GM12874 (cell line): ENCODE data around the gene KCTD7.

Experiments used
- CTCF ChIP-seq: IDR thresholded peaks from 2 replicates; pipeline ENCODE4 v1.5.1; 2011; ENCODE audit warnings: low read depth, mild to moderate bottlenecking, control low read depth, low read length, moderate library complexity; ENCODE audit not compliant: insufficient read depth

Gene KCTD7

GRCh38 chr7:66609176-66609575, 19.5 kb upstream of the KCTD7 start:
- TF ChIP-seq CTCF: no peak

- no peak for TF ChIP-seq CTCF
Observed at GRCh38 chr7:66615699-66616098, 13.0 kb upstream of the KCTD7 start.

GRCh38 chr7:66617295-66617694, 11.4 kb upstream of the KCTD7 start:
- TF ChIP-seq CTCF: no peak

- TF ChIP-seq CTCF: no peak
Observed at GRCh38 chr7:66626331-66626934, 2.2 kb upstream of the KCTD7 start.

GRCh38 chr7:66627151-66627681, 1.5 kb upstream of the KCTD7 start:
- no peak for TF ChIP-seq CTCF

GRCh38 chr7:66627881-66628360, 760 bp upstream of the KCTD7 start:
- no peak for TF ChIP-seq CTCF

GRCh38 chr7:66629222-66630062, 761 bp downstream of the KCTD7 start:
- TF ChIP-seq CTCF: no peak
